Measurements from ENCODE around the gene BLOC1S5.

The BLOC1S5 gene

GRCh38 chr6:8075185-8075584, 11.0 kb upstream of the BLOC1S5 start:
- no peak for TF ChIP-seq TAF1 (IDR thresholded peaks at IDR 0.05; ENCODE audit: borderline replicate concordance, insufficient read depth, low read length)
- no peak for TF ChIP-seq POLR2AphosphoS5 (IDR thresholded peaks at IDR 0.05; ENCODE audit: low read depth, low read length)
- TF ChIP-seq SIN3A (IDR thresholded peaks at IDR 0.05; ENCODE audit: borderline replicate concordance, insufficient read depth, low read length) = no peak
- no peak for TF ChIP-seq FOXP2 (optimal IDR thresholded peaks at IDR 0.05; ENCODE audit: borderline replicate concordance, extremely low read depth, extremely low read length, insufficient read depth)
- TF ChIP-seq REST (IDR thresholded peaks at IDR 0.05; ENCODE audit: insufficient read depth in 1 of 2, low read depth in 2 of 2, low read length in 2 of 2) = no peak

GRCh38 chr6:8074213-8074612, 10.0 kb upstream of the BLOC1S5 start:
- no peak for TF ChIP-seq REST (IDR thresholded peaks at IDR 0.05; ENCODE audit: insufficient read depth in 1 of 2, low read depth in 2 of 2, low read length in 2 of 2)
- TF ChIP-seq TAF1 (IDR thresholded peaks at IDR 0.05; ENCODE audit: borderline replicate concordance, insufficient read depth, low read length) = no peak
- TF ChIP-seq POLR2AphosphoS5 (IDR thresholded peaks at IDR 0.05; ENCODE audit: low read depth, low read length) = no peak
- TF ChIP-seq FOXP2 (optimal IDR thresholded peaks at IDR 0.05; ENCODE audit: borderline replicate concordance, extremely low read depth, extremely low read length, insufficient read depth) = no peak
- no peak for TF ChIP-seq SIN3A (IDR thresholded peaks at IDR 0.05; ENCODE audit: borderline replicate concordance, insufficient read depth, low read length)

GRCh38 chr6:8073758-8074157, 9.6 kb upstream of the BLOC1S5 start:
- TF ChIP-seq TAF1 (IDR thresholded peaks at IDR 0.05; ENCODE audit: borderline replicate concordance, insufficient read depth, low read length) (no peak), POLR2AphosphoS5 (IDR thresholded peaks at IDR 0.05; ENCODE audit: low read depth, low read length) (no peak), SIN3A (IDR thresholded peaks at IDR 0.05; ENCODE audit: borderline replicate concordance, insufficient read depth, low read length) (no peak), REST (IDR thresholded peaks at IDR 0.05; ENCODE audit: insufficient read depth in 1 of 2, low read depth in 2 of 2, low read length in 2 of 2) (no peak), FOXP2 (optimal IDR thresholded peaks at IDR 0.05; ENCODE audit: borderline replicate concordance, extremely low read depth, extremely low read length, insufficient read depth) (no peak)

- TF ChIP-seq SIN3A (IDR thresholded peaks at IDR 0.05; ENCODE audit: borderline replicate concordance, insufficient read depth, low read length) (no peak), FOXP2 (optimal IDR thresholded peaks at IDR 0.05; ENCODE audit: borderline replicate concordance, extremely low read depth, extremely low read length, insufficient read depth) (no peak), TAF1 (IDR thresholded peaks at IDR 0.05; ENCODE audit: borderline replicate concordance, insufficient read depth, low read length) (no peak), POLR2AphosphoS5 (IDR thresholded peaks at IDR 0.05; ENCODE audit: low read depth, low read length) (no peak), REST (IDR thresholded peaks at IDR 0.05; ENCODE audit: insufficient read depth in 1 of 2, low read depth in 2 of 2, low read length in 2 of 2) (no peak)
These were observed 6.5 kb upstream of the BLOC1S5 start for GRCh38 chr6:8070718-8071117.

Measured in PFSK-1 (cell line).